Upper lobe of left lung (tissue), 4 donors: Measurements from ENCODE around the gene DDX59.

Experiments used
- CTCF ChIP-seq, 6 experiments: fragments of 450-650 bp in 4 of 6; fragments of 200-600 bp in 2 of 6; sonication (generic) in 2 of 6; IDR thresholded peaks; one replicate each; pipeline ENCODE4 v1.5.1; 2016 to 2019; ENCODE audit warnings: antibody characterized with exemption in 6 of 6
- EP300 ChIP-seq, 4 donors: sonication (generic); formaldehyde crosslinking; IDR thresholded peaks; one replicate each; pipeline ENCODE4 v1.5.1; 2017; ENCODE audit warnings: antibody characterized with exemption in 4 of 4, control low read depth in 2 of 4
- POLR2A ChIP-seq, 4 donors: fragments of 450-650 bp; IDR thresholded peaks; one replicate each; pipeline ENCODE4 v1.5.1; 2016 to 2017; ENCODE audit warnings: antibody characterized with exemption in 4 of 4, mild to moderate bottlenecking in 2 of 4

- no peak for TF ChIP-seq CTCF (IDR thresholded peaks at IDR 0.05)
- TF ChIP-seq EP300 (IDR thresholded peaks at IDR 0.05), result no peak
- no peak for TF ChIP-seq POLR2A (IDR thresholded peaks at IDR 0.05)
Measured at GRCh38 chr1:200640963-200641401, 28.7 kb downstream of the DDX59 start.
